ENCODE results near the gene NEK3.

DNA sequence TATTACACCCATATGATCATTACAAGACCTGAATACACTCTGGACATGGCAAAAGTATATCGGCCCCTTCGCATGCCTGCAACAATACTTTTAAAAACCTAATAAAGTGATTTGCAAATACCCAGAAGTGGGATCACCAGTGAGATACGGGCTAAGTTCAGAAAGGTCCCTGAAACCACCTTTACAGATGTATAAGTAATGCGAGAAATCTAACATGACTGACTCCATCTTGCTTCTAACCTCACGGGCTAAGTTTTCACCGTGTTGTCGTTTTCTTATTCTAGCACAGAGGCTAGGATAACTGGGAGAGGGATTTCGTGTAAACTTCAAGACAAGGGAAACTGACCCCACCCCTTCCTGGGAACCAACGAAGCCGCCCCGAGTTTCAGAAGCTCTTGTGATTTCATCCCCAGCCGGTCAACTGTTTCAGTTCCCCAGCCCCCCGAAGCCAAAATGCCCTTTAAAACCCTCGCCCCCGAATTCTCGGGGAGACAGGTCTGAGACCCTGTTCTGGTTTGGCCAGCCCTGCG is 703 bp downstream of the NEK3 start:
- TF ChIP-seq CTCF (IDR thresholded peaks at IDR 0.05) (no peak), POLR2A (IDR thresholded peaks at IDR 0.05) (no peak)
